GM23248 (cell line): ENCODE data around the gene LSM11.

Source experiments
- EZH2 ChIP-seq: fragments of 200-600 bp; sonication (generic); IDR thresholded peaks from 2 replicates; pipeline ENCODE4 v1.6.1; 2018; ENCODE audit warnings: antibody characterized with exemption, mild to moderate bottlenecking; ENCODE audit not compliant: insufficient read depth, poor library complexity, severe bottlenecking
- EZH2phosphoT487 ChIP-seq: fragments of 200-600 bp; sonication (generic); IDR thresholded peaks from 2 replicates; pipeline ENCODE4 v1.6.1; 2018; ENCODE audit warnings: antibody characterized with exemption, moderate library complexity, mild to moderate bottlenecking, low read depth; ENCODE audit not compliant: insufficient read depth

DNA sequence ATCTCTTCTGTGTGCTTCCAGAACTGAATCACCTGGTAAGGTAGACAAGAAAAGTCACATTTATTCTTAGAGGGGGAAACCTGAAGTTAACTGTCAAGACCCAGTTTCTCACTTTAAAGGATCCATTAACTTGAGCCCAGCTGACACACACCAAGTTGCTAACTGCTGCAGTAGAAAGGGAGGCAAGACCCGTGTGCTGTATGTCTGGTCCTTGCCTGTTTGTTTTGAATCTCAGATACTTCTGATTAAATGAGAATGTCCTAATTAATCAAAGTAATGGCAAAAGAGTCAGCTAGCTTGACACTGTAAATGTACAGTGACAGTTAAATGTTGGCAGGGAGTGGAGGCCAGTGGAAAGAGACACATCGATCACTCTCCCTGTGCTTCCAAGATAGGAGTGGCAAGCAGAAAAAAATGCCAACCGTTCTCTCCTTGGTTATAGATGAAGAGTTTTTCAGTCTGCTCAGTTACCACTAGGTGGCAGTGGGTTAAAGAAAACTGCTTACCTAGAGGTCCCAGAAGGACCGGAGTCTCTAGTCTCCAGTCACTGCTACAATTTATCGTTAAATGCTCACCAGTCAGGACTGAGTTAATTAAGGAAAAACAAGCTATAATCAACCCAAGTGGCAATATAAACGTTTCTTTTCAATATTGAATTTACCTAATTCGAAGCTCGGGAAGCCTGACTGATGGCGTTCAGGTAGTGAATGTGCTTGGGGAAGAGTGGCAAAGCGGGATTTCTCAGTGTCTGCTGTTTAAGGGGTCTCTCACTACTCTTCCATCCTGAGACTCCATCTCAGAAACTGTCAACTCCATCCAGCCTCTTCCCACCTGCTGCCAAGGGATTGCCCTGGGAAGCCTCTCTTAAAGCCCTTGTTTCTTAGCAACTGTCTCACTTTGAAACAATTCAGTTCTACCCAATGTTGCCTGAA, 18.4 kb downstream of the LSM11 start:
- no peak for TF ChIP-seq EZH2phosphoT487
- TF ChIP-seq EZH2 = no peak
